Keratinocyte (primary cell): Measurements from ENCODE around the gene EVI5L. TPM values are rescaled to one million over a fixed set of nuclear protein-coding genes. Genes with fewer than 3 reads are reported as not detected.
A peak's percentile ranks its signal among the peaks of the same experiment; 100 is the strongest.

Experiments
- DNase-seq: peaks from one replicate; pipeline ENCODE4 v3.0.0-alpha.2; 2011; ENCODE audit warnings: low read depth, missing footprints, low spot score
- FAIRE-seq: peaks from 2 replicates; lab custom pipeline; 2011; peaks lifted over from hg19 to GRCh38; lab: Jason Lieb, UNC
- H2AFZ ChIP-seq: 2 replicates; pipeline ENCODE4 v1.6.0; 2012; ENCODE audit warnings: low read length, control low read depth, inconsistent platforms; ENCODE audit not compliant: control insufficient read depth
- H3K27ac ChIP-seq: 2 replicates; pipeline ENCODE4 v1.5.1; 2011; ENCODE audit warnings: low read length; ENCODE audit not compliant: control insufficient read depth, insufficient read depth
- H3K27me3 ChIP-seq: 3 replicates; pipeline ENCODE4 v1.6.0; 2011; ENCODE audit warnings: low read length; ENCODE audit not compliant: control insufficient read depth, insufficient read depth; ENCODE audit errors: extremely low read depth
- H3K36me3 ChIP-seq, 2 experiments: 2 replicates in 1 of 2; 3 replicates in 1 of 2; pipeline ENCODE4 v1.5.1; 2011; ENCODE audit warnings: low read length in 2 of 2, mild to moderate bottlenecking in 1 of 2; ENCODE audit not compliant: control insufficient read depth in 2 of 2, insufficient read depth in 2 of 2; ENCODE audit errors: extremely low read depth in 1 of 2
- H3K4me1 ChIP-seq: 3 replicates; pipeline ENCODE4 v1.5.1; 2011; ENCODE audit warnings: low read length; ENCODE audit not compliant: control insufficient read depth, insufficient read depth; ENCODE audit errors: extremely low read depth
- H3K4me2 ChIP-seq: 3 replicates; pipeline ENCODE4 v1.6.0; 2011; ENCODE audit warnings: low read depth, low read length; ENCODE audit not compliant: control insufficient read depth, insufficient read depth; ENCODE audit errors: extremely low read depth
- H3K4me3 ChIP-seq, 3 experiments: fragments of 200-600 bp in 1 of 3; sonication (generic) in 1 of 3; 2 replicates in 2 of 3; 3 replicates in 1 of 3; pipeline ENCODE4 v1.5.1; 2011 to 2016; ENCODE audit warnings: low read length in 3 of 3, mild to moderate bottlenecking in 3 of 3, control low read depth in 2 of 3, inconsistent platforms in 1 of 3, low read depth in 1 of 3, mixed read lengths in 1 of 3, mixed run types in 1 of 3, moderate library complexity in 1 of 3; ENCODE audit not compliant: control insufficient read depth in 2 of 3, insufficient read depth in 2 of 3; ENCODE audit errors: extremely low read depth in 1 of 3
- H3K79me2 ChIP-seq: 2 replicates; pipeline ENCODE4 v1.6.0; 2012; ENCODE audit warnings: low read length; ENCODE audit not compliant: control insufficient read depth, insufficient read depth
- H3K9ac ChIP-seq: 3 replicates; pipeline ENCODE4 v1.6.0; 2011; ENCODE audit warnings: low read length; ENCODE audit not compliant: control insufficient read depth, insufficient read depth; ENCODE audit errors: extremely low read depth
- H3K9me1 ChIP-seq: 3 replicates; pipeline ENCODE4 v1.6.0; 2011; ENCODE audit warnings: low read length; ENCODE audit not compliant: control insufficient read depth, insufficient read depth; ENCODE audit errors: extremely low read depth
- H3K9me3 ChIP-seq: 2 replicates; pipeline ENCODE4 v1.5.1; 2012; ENCODE audit warnings: low read depth, low read length; ENCODE audit not compliant: control insufficient read depth
- H4K20me1 ChIP-seq: 3 replicates; pipeline ENCODE4 v1.6.0; 2011; ENCODE audit warnings: low read length; ENCODE audit not compliant: control insufficient read depth, insufficient read depth; ENCODE audit errors: extremely low read depth
- EZH2 ChIP-seq: IDR thresholded peaks from one replicate; pipeline ENCODE4 v1.6.1; 2012; ENCODE audit warnings: inconsistent platforms, mild to moderate bottlenecking, low read length, moderate library complexity
- dilution Hi-C: fragments of 300-500 bp; cut with MboI; formaldehyde crosslinking; loops from one replicate; pipeline ENCODE4 v1.7.0; 2020; ENCODE audit warnings: low sequenced_read_pairs; ENCODE audit not compliant: extremely low pct_ligation_motif_present
- polyA plus RNA-seq, 5 experiments: library from polyadenylated mRNA; depleted of rRNA in 3 of 5; stranded (reverse) in 3 of 5; stranded (forward) in 1 of 5; unstranded in 1 of 5; fragments of >200 nt; gene quantifications; 1 replicate in 1 of 5; 2 replicates in 3 of 5; 3 replicates in 1 of 5; pipeline versions ENCODE4 v1.2.1 to v1.2.3, GENCODE V29; 2011 to 2012; ENCODE audit warnings: missing spikeins in 2 of 5, low read depth in 1 of 5, low replicate concordance in 1 of 5
- TF ChIP-seq, protein P1 (sequence below), 3 experiments: IDR thresholded peaks in 1 of 3; conservative IDR thresholded peaks in 1 of 3; optimal IDR thresholded peaks in 1 of 3; 2 replicates in 2 of 3; 3 replicates in 1 of 3; pipeline versions ENCODE3 to v1.5.1; 2011; ENCODE audit warnings: low read length in 3 of 3, mild to moderate bottlenecking in 3 of 3, moderate library complexity in 2 of 3, control low read depth in 1 of 3, inconsistent platforms in 1 of 3; ENCODE audit not compliant: insufficient read depth in 2 of 3; ENCODE audit errors: extremely low read depth in 1 of 3

The EVI5L gene
- polyA plus RNA-seq, 1 donor (not counting 4 experiments of a cell fraction or from before 2014, with no cell fraction given): 7.5 TPM

DNA sequence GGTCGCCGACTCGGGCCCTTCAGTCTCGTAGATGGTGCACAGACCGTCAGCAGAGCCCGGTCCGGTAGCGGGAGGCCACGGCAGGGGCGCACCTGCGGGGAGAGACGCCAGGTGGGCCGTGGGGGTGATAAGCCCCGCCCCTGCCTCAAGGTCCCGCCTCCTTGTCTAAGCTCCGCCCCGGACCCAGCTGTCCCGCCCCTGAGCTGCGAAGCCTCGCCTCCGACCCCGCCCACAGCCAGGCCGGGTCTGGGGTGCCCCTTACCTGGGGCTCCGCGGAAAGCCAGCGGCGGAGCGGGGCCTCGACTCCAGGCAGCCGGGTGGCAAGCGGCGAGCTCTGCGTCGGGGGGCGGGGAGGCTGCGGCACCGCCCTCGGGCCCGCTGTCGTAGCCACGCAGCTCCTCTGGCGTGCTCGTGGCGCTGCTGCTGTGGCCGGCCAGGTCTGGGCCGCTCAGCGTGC, 39.5 kb downstream of the EVI5L start:
- Histone ChIP-seq H2AFZ (peak overlapping the region; percentile 87), H4K20me1 (peaks cover 2% of the 10 kb centered on the region), H3K27me3 (peaks cover 23% of the 10 kb centered on the region), H3K9ac (peak overlapping the region; percentile 50), H3K36me3 (no peaks in the 10 kb centered on the region), H3K79me2 (no peaks in the 10 kb centered on the region), H3K27ac (no peak overlapping the region), H3K9me1 (no peaks in the 10 kb centered on the region), H3K4me2 (peak overlapping the region; percentile 85), H3K4me3 (peak overlapping the region; percentile 55 to 66 (median 64)), H3K9me3 (no peaks in the 10 kb centered on the region), H3K4me1 (peaks cover 28% of the 10 kb centered on the region)
- no peak for FAIRE-seq
- DNase-seq: no peak
- TF ChIP-seq, protein P1, sequence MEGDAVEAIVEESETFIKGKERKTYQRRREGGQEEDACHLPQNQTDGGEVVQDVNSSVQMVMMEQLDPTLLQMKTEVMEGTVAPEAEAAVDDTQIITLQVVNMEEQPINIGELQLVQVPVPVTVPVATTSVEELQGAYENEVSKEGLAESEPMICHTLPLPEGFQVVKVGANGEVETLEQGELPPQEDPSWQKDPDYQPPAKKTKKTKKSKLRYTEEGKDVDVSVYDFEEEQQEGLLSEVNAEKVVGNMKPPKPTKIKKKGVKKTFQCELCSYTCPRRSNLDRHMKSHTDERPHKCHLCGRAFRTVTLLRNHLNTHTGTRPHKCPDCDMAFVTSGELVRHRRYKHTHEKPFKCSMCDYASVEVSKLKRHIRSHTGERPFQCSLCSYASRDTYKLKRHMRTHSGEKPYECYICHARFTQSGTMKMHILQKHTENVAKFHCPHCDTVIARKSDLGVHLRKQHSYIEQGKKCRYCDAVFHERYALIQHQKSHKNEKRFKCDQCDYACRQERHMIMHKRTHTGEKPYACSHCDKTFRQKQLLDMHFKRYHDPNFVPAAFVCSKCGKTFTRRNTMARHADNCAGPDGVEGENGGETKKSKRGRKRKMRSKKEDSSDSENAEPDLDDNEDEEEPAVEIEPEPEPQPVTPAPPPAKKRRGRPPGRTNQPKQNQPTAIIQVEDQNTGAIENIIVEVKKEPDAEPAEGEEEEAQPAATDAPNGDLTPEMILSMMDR (optimal IDR thresholded peaks at IDR 0.05 in 1 of 3, IDR thresholded peaks at IDR 0.05 in 1 of 3, conservative IDR thresholded peaks at IDR 0.05 in 1 of 3; ENCODE audit: extremely low read depth in 1 of 3, insufficient read depth in 2 of 3, low read length in 3 of 3): peak in 1 of 3 experiments; percentile 34
- no peak for TF ChIP-seq EZH2
- dilution Hi-C loops: no loop called here

DNA sequence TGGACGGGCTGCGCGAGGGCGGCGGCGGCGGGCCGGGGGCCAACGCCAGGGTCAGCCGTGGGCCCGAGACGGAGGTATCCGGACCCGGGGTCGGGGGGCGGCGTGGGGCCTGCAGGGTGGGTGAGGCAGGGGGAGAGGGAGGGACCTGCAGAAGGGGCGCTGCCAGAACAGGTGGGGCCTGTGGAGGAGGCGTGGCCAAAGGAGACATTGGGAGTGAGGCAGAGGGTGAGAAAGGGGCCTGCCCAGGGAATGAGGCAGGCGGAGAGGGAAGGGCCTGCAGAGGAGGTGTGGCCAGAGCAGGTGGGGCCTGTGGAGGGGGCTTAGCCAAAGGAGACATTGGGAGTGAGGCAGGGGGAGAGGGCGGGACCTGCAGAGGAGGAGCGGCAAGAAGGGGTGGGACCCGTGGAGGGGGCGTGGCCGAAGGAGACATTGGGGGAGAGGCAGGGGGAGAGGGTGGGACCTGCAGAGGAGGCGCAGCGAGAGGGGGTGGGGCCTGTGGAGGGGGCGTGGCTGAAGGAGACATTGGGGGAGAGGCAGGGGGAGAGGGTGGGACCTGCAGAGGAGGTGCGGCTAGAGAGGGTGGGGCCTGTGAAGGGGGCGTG, 40.0 kb downstream of the EVI5L start:
- H3K9me1 ChIP-seq: no peaks in the 10 kb centered on the region
- H3K9ac ChIP-seq: peak overlapping the region; percentile 50
- FAIRE-seq (no peak), DNase-seq (no peak)
- TF ChIP-seq, protein P1 (optimal IDR thresholded peaks at IDR 0.05 in 1 of 3, IDR thresholded peaks at IDR 0.05 in 1 of 3, conservative IDR thresholded peaks at IDR 0.05 in 1 of 3; ENCODE audit: extremely low read depth in 1 of 3, insufficient read depth in 2 of 3, low read length in 3 of 3): no peak
- no peak for TF ChIP-seq EZH2
- dilution Hi-C loops: no loop called here
- no peaks in the 10 kb centered on the region for H3K79me2 ChIP-seq
- peaks cover 2% of the 10 kb centered on the region for H4K20me1 ChIP-seq
- no peak overlapping the region for H3K27ac ChIP-seq
- H3K4me1 ChIP-seq: peaks cover 26% of the 10 kb centered on the region
- peak overlapping the region; percentile 87 for H2AFZ ChIP-seq
- H3K36me3 ChIP-seq: no peaks in the 10 kb centered on the region
- no peaks in the 10 kb centered on the region for H3K9me3 ChIP-seq
- H3K4me2 ChIP-seq: peak overlapping the region; percentile 85
- H3K27me3 ChIP-seq: peaks cover 28% of the 10 kb centered on the region
- H3K4me3 ChIP-seq: peak overlapping the region; percentile 55 to 66 (median 64)
